NCI-H748 treated with DMSO at 0.1 percent for 48 hours (cell line): Measurements from ENCODE around the gene SPEF1.
A peak's percentile ranks its signal among the peaks of the same experiment; 100 is the strongest.

Source experiments
- DNase-seq: peaks from one replicate; lab custom pipeline; 2025; lab: John Stamatoyannopoulos, UW

Gene SPEF1

GRCh38 chr20:3787324-3788014, 6.2 kb upstream of the SPEF1 start:
- no peak for DNase-seq

DNA sequence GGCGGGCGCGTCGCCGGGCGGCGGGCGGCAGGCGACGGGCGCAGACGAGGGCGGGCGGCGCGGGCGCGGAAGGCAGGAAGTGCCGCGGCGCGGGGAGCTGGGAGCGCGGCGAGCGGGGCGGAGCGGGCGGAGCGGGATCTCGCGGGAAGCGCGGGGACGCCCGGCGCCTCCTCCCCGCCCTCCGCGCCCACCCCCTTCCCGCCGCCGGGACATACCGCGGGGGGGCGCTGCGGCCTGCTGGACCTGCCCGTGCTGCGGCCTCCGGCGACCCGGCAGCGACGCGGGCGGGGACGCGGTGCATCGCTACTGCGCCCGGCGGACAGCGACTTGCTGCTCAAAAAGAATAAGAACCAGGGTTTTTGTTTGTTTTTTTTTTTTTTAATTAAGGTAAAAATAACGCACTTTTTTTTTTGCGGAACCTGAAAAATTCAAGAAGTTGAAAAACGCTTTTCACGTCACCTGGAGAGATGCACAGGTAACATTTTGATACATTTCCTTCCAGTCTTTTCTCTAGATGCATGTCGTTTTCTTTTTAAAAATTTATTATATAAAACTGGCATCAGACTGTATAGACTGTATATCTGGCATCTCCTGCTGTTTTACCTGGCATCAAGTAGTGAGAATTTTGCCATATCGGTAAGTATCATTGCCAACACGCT, 5.5 kb upstream of the SPEF1 start, which contains the start of gene CENPB:
CENPB (minus strand) TSS at position 76 of the 659 bp plus-strand sequence. CDS start 257 bp downstream, outside the sequence.
- DNase-seq: peak; percentile 84

DNA sequence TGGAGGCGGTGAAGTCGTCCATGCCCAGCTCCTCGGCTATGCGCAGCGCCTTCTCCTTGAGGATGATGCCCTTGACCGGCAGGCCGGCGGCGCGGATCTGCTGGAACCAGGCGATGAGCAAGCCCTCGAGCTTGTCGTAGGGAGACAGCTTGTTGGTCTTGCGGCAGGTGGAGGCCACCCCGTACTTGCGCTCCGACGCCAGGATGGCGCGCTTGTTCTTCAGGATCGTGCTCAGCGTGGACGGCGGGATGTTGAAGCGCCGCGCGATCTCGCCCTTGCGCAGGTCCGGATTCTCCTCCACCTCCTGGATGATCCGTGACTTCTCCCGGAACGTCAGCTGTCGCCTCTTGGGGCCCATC, 4.9 kb upstream of the SPEF1 start:
- no peak for DNase-seq

GRCh38 chr20:3785240-3786125, 4.2 kb upstream of the SPEF1 start:
- DNase-seq: no peak

- no peak for DNase-seq
Measured at GRCh38 chr20:3784863-3785239, 3.6 kb upstream of the SPEF1 start.

DNA sequence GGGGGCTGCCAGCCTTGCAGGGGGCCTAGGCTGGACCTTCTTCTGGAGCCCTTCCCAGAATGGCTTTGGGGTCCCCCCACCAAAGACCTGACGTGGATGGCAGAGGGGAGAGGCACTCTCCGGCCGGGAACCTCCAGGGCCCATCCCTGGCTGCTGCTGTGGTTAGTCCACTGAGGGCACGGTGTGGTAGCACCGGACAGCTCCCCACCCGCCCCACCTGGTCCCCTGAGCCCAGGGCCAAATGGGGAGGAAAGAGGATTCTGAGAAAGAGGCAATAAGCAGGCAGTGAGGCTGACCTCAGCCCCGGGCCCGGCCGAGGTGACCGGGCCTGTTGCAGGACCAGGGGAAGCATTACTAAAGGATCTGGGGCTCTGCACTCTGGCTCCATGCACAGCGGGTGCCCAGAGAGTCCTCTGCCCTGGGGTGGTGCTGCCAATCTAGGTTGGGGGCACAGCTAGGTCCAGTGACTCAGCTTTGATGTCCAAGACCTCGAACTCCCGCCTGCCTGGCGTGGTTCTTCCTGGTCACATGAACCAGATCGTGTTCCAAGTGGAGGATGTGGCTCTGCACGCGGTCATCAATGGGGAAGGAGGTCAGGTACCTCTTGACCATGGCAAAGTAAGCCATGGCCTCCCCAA, 3.1 kb upstream of the SPEF1 start:
- no peak for DNase-seq

GRCh38 chr20:3783511-3784195, 2.4 kb upstream of the SPEF1 start:
- DNase-seq: no peak

DNA sequence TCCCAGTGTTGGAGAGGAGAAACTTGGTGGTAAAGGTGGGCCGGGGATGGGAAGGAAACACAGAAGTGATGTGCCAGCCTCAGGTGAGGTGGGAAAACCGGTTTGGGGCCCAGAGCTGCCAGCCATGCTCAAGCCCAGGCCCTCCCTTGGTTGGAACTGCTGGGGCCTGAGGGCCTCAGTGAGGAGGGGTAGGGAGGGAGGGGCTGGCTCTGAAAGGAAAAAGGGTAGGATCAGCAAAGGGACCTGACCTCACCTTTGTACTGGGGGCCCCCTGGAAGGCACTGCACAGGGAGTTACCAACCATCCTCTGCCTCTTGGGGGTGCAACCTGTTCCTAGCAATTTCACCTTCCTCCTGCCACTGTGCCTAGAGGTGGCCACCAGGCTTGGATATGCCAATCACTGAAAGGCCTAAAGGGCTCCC, 1.8 kb upstream of the SPEF1 start:
- no peak for DNase-seq

- DNase-seq: no peak
Measured at GRCh38 chr20:3782597-3782996, 1.3 kb upstream of the SPEF1 start.

- DNase-seq: no peak
Measured at GRCh38 chr20:3778976-3779375, 2.3 kb downstream of the SPEF1 start.

DNA sequence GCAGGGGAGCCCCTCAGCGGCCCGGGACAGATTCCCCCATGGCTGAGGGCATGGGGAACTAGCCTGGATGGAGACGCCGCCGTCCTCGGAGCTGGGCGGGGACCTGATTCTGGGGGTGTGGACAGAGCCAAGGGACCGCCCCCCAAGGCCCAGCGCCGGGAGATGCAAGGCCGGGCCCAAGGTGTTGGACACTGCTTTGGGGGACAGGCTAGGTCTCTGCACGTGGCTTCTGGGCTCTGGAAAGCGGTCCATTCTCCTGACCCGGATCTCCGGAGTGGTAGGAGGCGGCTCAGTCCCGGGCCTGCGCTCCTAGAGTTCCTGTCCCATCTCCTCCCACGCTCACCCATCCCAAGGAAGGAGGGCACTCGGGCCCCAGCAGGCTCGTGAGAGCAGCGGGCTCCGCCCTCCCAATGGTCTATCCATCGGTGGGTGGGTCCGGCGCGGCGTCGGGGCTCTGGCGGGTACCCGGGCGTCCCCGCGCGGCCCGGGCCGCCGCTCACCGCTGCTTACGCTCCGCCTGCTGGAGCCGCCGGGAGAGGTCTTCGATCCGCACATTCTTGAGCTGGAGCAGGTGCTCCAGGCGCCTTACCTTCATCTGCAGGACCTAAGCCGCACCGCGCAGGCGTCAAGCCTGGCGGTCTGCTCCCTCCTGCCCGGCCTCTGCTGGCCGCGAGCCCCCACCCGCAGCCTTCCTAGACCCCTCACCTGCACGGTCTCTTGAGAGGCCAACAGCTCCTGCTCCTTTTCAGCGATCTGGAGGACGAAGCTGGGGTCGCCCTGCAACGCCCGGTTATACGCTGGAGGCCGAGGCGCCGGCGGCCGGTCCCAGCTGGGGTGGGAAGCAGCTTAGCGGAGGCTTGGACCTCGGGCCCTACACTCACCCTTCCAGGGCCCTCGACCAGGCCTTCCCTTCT, 3.3 kb downstream of the SPEF1 start:
- peak; percentile 63 for DNase-seq

GRCh38 chr20:3777381-3777715, 3.9 kb downstream of the SPEF1 start:
- no peak for DNase-seq

DNA sequence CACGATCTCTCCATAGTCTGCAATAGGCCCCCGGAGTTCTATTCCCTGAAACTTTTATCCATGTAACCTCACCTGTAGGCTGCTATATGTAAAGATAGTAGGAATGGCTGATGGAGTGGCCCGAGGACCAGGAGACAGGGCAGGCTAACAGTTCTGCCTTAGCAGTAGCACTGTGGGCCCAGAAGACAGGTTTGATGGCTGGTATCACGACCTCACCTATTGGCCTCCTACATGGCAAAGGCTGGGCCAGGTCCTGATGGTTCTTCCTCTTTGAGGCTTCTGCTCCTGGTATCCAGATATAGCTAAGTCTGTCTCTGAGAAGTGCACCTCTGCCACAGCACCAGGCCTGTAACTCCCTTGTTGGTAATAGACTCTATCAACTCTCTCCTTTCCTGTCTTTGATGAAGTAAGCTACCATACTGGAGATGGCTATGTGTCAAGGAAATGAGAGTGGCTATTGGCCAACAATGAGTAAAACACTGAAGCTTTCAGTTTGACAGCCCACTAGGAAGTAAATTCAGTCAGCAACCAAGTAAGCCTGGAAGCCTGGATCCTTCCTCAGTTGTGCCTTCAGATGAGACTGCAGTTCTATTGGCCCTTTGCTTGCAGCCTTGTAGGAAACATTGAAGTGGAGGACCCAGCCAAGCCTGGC, 5.7 kb downstream of the SPEF1 start:
- DNase-seq: no peak

GRCh38 chr20:3771552-3772058, 9.6 kb downstream of the SPEF1 start:
- no peak for DNase-seq

GRCh38 chr20:3768342-3769130, 12.7 kb downstream of the SPEF1 start:
- DNase-seq: peak; percentile 88

DNA sequence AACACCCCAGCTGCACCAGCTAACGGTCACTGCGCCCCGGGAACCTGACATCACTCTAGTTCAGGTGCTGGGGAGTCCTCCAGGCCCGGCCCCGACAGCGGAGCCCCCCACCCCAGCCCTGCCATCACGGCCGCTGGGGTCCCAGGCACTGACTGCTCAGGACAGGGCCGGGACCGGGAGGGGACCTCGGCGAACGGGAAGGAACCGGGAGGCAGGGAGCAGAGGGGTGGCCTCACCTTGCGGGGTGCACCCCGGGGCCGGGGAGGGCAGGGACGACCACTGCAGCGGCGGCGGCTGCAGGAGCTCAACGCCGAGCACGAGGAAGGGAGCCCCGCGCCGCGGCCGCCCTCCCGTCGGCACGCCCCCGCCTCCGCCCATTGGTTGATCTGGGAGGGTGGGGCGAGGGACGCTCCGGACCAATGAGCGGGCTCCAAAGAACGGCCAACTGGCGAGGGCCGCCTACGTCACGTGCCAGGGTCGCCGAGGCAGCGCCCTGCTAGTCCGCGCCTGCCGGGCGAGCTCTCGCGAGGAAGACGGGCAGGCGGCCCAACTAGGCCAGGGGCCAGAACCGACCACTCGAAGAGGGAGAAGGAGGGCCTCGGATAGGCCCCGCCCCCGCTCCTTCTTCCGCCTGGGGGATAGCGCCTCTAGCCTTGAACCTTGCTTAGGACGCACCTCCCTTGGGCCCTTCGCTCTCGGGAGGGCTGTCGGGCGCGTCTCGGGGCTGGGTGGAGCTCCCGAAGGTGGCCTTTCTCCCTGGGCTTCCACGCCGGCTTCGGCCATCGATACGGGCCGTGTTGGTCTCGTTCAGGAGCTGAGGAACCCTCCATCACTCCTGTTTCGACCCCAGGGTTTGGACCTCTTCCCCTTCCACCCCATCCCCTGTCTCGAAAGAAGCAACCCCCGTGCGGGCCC, 13.6 kb downstream of the SPEF1 start, which contains the start of gene ADISSP:
ADISSP (minus strand) TSS at position 327 of the 915 bp plus-strand sequence. CDS start 7,653 bp downstream, outside the sequence.
- DNase-seq: peak; percentile 99

GRCh38 chr20:3767110-3767426, 14.2 kb downstream of the SPEF1 start:
- no peak for DNase-seq
